Fibroblast of skin of left biceps (primary cell): ENCODE data around the gene WNT1.

Experiments used
- DNase-seq, 2 experiments: peaks; one replicate each; pipeline ENCODE4 v3.0.0-alpha.2; 2013; ENCODE audit warnings: low read depth in 2 of 2

Gene WNT1

GRCh38 chr12:49028666-49029275, 50.6 kb downstream of the WNT1 start:
- no peak for DNase-seq

GRCh38 chr12:49030119-49030518, 52.0 kb downstream of the WNT1 start:
- DNase-seq = no peak

- no peak for DNase-seq
These were observed 52.8 kb downstream of the WNT1 start for GRCh38 chr12:49030714-49031572.

- DNase-seq = no peak
These were observed 53.5 kb downstream of the WNT1 start for GRCh38 chr12:49031573-49032161.
